ENCODE data around the gene ZNF280D.

Gene ZNF280D

GRCh38 chr15:56736308-56736707, 3.0 kb upstream of the ZNF280D start:
- TF ChIP-seq CTCF (IDR thresholded peaks at IDR 0.05; ENCODE audit: extremely low read depth, missing control alignments), result no peak
- no peak for DNase-seq (ENCODE audit: low spot score)

- no peak for TF ChIP-seq CTCF (IDR thresholded peaks at IDR 0.05; ENCODE audit: extremely low read depth, missing control alignments)
- DNase-seq (ENCODE audit: low spot score), result no peak
These were observed 2.3 kb upstream of the ZNF280D start for GRCh38 chr15:56735589-56735988.

GRCh38 chr15:56734013-56734635, 815 bp upstream of the ZNF280D start:
- no peak for DNase-seq (ENCODE audit: low spot score)
- TF ChIP-seq CTCF (IDR thresholded peaks at IDR 0.05; ENCODE audit: extremely low read depth, missing control alignments), result no peak

- TF ChIP-seq CTCF (IDR thresholded peaks at IDR 0.05; ENCODE audit: extremely low read depth, missing control alignments), result no peak
- DNase-seq (ENCODE audit: low spot score), result peak; percentile 19
These were observed 498 bp downstream of the ZNF280D start for GRCh38 chr15:56732886-56733135.

GRCh38 chr15:56732135-56732885, 999 bp downstream of the ZNF280D start:
- TF ChIP-seq CTCF (IDR thresholded peaks at IDR 0.05; ENCODE audit: extremely low read depth, missing control alignments), result no peak
- DNase-seq (ENCODE audit: low spot score), result peak; percentile 47

GRCh38 chr15:56731548-56731947, 1.8 kb downstream of the ZNF280D start:
- no peak for TF ChIP-seq CTCF (IDR thresholded peaks at IDR 0.05; ENCODE audit: extremely low read depth, missing control alignments)
- no peak for DNase-seq (ENCODE audit: low spot score)

GRCh38 chr15:56729561-56729960, 3.7 kb downstream of the ZNF280D start:
- TF ChIP-seq CTCF (IDR thresholded peaks at IDR 0.05; ENCODE audit: extremely low read depth, missing control alignments), result no peak
- no peak for DNase-seq (ENCODE audit: low spot score)
